ENCODE data around the gene RAD51B.

DNA sequence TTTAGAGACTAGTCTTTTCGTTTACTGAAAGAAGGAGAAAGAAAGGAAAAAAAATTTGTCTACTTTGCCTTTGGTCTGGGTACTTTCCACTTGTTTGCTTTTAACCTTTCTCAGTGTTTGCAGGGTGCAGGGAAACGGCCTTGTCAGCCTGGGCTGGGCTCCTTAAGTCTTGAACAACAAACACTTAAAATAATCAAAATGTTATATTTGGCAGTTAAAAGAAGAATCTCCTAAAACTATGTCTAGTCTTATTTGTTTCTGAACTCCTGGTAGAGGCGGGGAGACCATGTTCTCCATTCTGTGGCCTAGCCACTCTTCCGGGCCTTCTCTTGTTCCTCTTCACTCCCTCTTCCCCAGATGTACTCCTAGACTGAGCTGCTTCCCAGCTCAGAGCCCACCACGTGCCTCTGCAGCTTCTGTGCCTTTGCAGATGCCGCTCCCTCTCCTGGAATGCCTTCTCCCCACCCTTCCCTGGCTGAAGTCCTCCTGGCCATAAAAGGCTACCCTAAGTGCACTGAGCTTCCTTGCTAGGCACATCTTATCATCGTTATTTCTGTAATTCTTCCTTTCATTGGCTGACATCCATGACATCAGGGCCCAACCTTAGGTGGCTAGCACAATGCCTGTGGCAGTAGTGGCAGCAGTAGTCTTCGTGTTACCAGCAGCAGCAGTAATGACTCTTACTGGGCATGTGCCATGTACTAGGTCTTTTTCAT lies 540.4 kb downstream of the RAD51B start:
- TF ChIP-seq SRY (CRISPR knock-in tag; IDR thresholded peaks at IDR 0.05) (no peak), ZSCAN9 (CRISPR knock-in tag; IDR thresholded peaks at IDR 0.05; ENCODE audit: borderline replicate concordance) (no peak), MXI1 (IDR thresholded peaks at IDR 0.05; ENCODE audit: borderline replicate concordance, low read depth, low read length) (no peak), RBFOX2 (IDR thresholded peaks at IDR 0.05; ENCODE audit: low read depth, low read length) (no peak), ZNF235 (CRISPR knock-in tag; IDR thresholded peaks at IDR 0.05; ENCODE audit: borderline replicate concordance) (no peak), ZNF644 (CRISPR knock-in tag; IDR thresholded peaks at IDR 0.05; ENCODE audit: low read depth) (no peak), NCOR1 (IDR thresholded peaks at IDR 0.05; ENCODE audit: borderline replicate concordance, low read length) (no peak)
- TF ChIP-seq, protein P1, sequence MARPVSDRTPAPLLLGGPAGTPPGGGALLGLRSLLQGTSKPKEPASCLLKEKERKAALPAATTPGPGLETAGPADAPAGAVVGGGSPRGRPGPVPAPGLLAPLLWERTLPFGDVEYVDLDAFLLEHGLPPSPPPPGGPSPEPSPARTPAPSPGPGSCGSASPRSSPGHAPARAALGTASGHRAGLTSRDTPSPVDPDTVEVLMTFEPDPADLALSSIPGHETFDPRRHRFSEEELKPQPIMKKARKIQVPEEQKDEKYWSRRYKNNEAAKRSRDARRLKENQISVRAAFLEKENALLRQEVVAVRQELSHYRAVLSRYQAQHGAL (CRISPR knock-in tag; IDR thresholded peaks at IDR 0.05; ENCODE audit: not compliant biosample characterization), result no peak

Measured in HepG2 (cell line).